ENCODE data around the gene RETREG3. TPM values are rescaled to one million over a fixed set of nuclear protein-coding genes. Genes with fewer than 3 reads are reported as not detected.
"Not testable (repeated sequence)": the region's sequence is repeated elsewhere in the genome, so short reads cannot be mapped to it uniquely, and the experiment has no call there.

RETREG3 gene
- total RNA-seq, 4 donors from 2014 or later, result 31.4 to 66.6 (median 55.8) TPM

GRCh38 chr17:42562388-42563142 lies 46.6 kb downstream of the RETREG3 start:
- peaks cover 0 to 36% (median 26%) of the 10 kb centered on the region in 4 donors for H3K4me1 ChIP-seq
- no peak for DNase-seq
- peaks cover 0 to 27% (median 0%) of the 10 kb centered on the region in 3 donors for H3K36me3 ChIP-seq
- TF ChIP-seq CTCF (IDR thresholded peaks at IDR 0.05) (no peak), POLR2A (IDR thresholded peaks at IDR 0.05) (no peak)
- H3K4me3 ChIP-seq, result peak overlapping the region; percentile 68 to 86 (median 76)
- H3K27ac ChIP-seq, result peak overlapping the region; percentile 80 to 86 (median 84)
- no peaks in the 10 kb centered on the region for H3K9me3 ChIP-seq
- H3K27me3 ChIP-seq, result no peaks in the 10 kb centered on the region

GRCh38 chr17:42561897-42562387 lies 47.2 kb downstream of the RETREG3 start, which contains the start of gene COASY:
Gene COASY (plus strand): TSS chr17:42562148. CDS start chr17:42562623, 475 bp downstream.
- Histone ChIP-seq H3K36me3 (peaks cover 0 to 27% (median 0%) of the 10 kb centered on the region in 3 donors), H3K4me1 (peaks cover 0 to 36% (median 25%) of the 10 kb centered on the region in 4 donors), H3K27ac (peak within 1 kb of the TSS; percentile 80 to 86 (median 84)), H3K27me3 (no peaks in the 10 kb centered on the region), H3K9me3 (no peaks in the 10 kb centered on the region), H3K4me3 (peak within 1 kb of the TSS; percentile 68 to 86 (median 76))
- peak; percentile 94 to 98 (median 95) for DNase-seq
- TF ChIP-seq CTCF (IDR thresholded peaks at IDR 0.05), result no peak
- TF ChIP-seq POLR2A (IDR thresholded peaks at IDR 0.05), result peak; percentile 57 to 61

- Histone ChIP-seq H3K27me3 (no peaks in the 10 kb centered on the region), H3K4me1 (peaks cover 0 to 39% (median 23%) of the 10 kb centered on the region in 4 donors), H3K27ac (no peak overlapping the region), H3K4me3 (no peak overlapping the region), H3K36me3 (peaks cover 0 to 18% (median 0%) of the 10 kb centered on the region in 3 donors), H3K9me3 (no peaks in the 10 kb centered on the region)
- no peak for DNase-seq
- TF ChIP-seq POLR2A (IDR thresholded peaks at IDR 0.05) (no peak), CTCF (IDR thresholded peaks at IDR 0.05) (no peak)
Observed at GRCh38 chr17:42560246-42560645, 48.9 kb downstream of the RETREG3 start.

- Histone ChIP-seq H3K4me1 (peaks cover 0 to 38% (median 25%) of the 10 kb centered on the region in 4 donors), H3K36me3 (peaks cover 0 to 6% (median 0%) of the 10 kb centered on the region in 3 donors), H3K27ac (no peak overlapping the region), H3K9me3 (no peaks in the 10 kb centered on the region), H3K4me3 (no peak overlapping the region), H3K27me3 (no peaks in the 10 kb centered on the region)
- TF ChIP-seq POLR2A (IDR thresholded peaks at IDR 0.05), result no peak
- TF ChIP-seq CTCF (IDR thresholded peaks at IDR 0.05), result no peak
- DNase-seq, result peak in 1 of 3 donors; percentile 65
Observed at GRCh38 chr17:42559075-42559474, 50.1 kb downstream of the RETREG3 start.

- not testable (repeated sequence) for H3K27ac ChIP-seq, H3K9me3 ChIP-seq, H3K4me3 ChIP-seq, H3K36me3 ChIP-seq, H3K27me3 ChIP-seq, DNase-seq
- peaks cover 0 to 27% (median 12%) of the 10 kb centered on the region in 4 donors for H3K4me1 ChIP-seq
Observed at GRCh38 chr17:42555961-42556617, 53.1 kb downstream of the RETREG3 start.
